ENCODE results near the gene RNF146.

GRCh38 chr6:127273499-127273898 lies 6.8 kb downstream of the RNF146 start:
- TF ChIP-seq CTCF (IDR thresholded peaks at IDR 0.05): no peak
- no peak for TF ChIP-seq POLR2AphosphoS5 (IDR thresholded peaks at IDR 0.05; ENCODE audit: low read depth, low read length)
- TF ChIP-seq, protein P1, sequence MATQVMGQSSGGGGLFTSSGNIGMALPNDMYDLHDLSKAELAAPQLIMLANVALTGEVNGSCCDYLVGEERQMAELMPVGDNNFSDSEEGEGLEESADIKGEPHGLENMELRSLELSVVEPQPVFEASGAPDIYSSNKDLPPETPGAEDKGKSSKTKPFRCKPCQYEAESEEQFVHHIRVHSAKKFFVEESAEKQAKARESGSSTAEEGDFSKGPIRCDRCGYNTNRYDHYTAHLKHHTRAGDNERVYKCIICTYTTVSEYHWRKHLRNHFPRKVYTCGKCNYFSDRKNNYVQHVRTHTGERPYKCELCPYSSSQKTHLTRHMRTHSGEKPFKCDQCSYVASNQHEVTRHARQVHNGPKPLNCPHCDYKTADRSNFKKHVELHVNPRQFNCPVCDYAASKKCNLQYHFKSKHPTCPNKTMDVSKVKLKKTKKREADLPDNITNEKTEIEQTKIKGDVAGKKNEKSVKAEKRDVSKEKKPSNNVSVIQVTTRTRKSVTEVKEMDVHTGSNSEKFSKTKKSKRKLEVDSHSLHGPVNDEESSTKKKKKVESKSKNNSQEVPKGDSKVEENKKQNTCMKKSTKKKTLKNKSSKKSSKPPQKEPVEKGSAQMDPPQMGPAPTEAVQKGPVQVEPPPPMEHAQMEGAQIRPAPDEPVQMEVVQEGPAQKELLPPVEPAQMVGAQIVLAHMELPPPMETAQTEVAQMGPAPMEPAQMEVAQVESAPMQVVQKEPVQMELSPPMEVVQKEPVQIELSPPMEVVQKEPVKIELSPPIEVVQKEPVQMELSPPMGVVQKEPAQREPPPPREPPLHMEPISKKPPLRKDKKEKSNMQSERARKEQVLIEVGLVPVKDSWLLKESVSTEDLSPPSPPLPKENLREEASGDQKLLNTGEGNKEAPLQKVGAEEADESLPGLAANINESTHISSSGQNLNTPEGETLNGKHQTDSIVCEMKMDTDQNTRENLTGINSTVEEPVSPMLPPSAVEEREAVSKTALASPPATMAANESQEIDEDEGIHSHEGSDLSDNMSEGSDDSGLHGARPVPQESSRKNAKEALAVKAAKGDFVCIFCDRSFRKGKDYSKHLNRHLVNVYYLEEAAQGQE (IDR thresholded peaks at IDR 0.05; ENCODE audit: insufficient read depth in 1 of 2, low read depth in 2 of 2, low read length in 1 of 2): no peak
